Measurements from ENCODE around the gene CDH23.

Gene CDH23

GRCh38 chr10:71611709-71612422 lies 215.1 kb downstream of the CDH23 start:
- FAIRE-seq, result no peak

GRCh38 chr10:71613261-71613777 lies 216.6 kb downstream of the CDH23 start:
- FAIRE-seq, result no peak

GRCh38 chr10:71613877-71614276 lies 217.2 kb downstream of the CDH23 start:
- FAIRE-seq, result no peak

- no peak for FAIRE-seq
These were observed 218.2 kb downstream of the CDH23 start for GRCh38 chr10:71614946-71615345.

- no peak for FAIRE-seq
These were observed 219.0 kb downstream of the CDH23 start for GRCh38 chr10:71615538-71616329.

GRCh38 chr10:71616817-71617654 lies 220.3 kb downstream of the CDH23 start:
- FAIRE-seq, result no peak

GRCh38 chr10:71618176-71618575 lies 221.5 kb downstream of the CDH23 start:
- no peak for FAIRE-seq

GRCh38 chr10:71618598-71618997 lies 221.9 kb downstream of the CDH23 start:
- no peak for FAIRE-seq

- no peak for FAIRE-seq
These were observed 223.9 kb downstream of the CDH23 start for GRCh38 chr10:71620642-71621041.

- no peak for FAIRE-seq
These were observed 224.8 kb downstream of the CDH23 start for GRCh38 chr10:71621231-71622153.

- no peak for FAIRE-seq
These were observed 225.4 kb downstream of the CDH23 start for GRCh38 chr10:71622154-71622526.

- no peak for FAIRE-seq
These were observed 225.9 kb downstream of the CDH23 start for GRCh38 chr10:71622616-71623015.

- no peak for FAIRE-seq
These were observed 226.6 kb downstream of the CDH23 start for GRCh38 chr10:71623098-71623985.

GRCh38 chr10:71623986-71624291 lies 227.2 kb downstream of the CDH23 start:
- no peak for FAIRE-seq

- FAIRE-seq, result no peak
These were observed 228.9 kb downstream of the CDH23 start for GRCh38 chr10:71625445-71626175.

- no peak for FAIRE-seq
These were observed 230.7 kb downstream of the CDH23 start for GRCh38 chr10:71627230-71627939.

- FAIRE-seq, result no peak
These were observed 231.2 kb downstream of the CDH23 start for GRCh38 chr10:71627956-71628355.

- FAIRE-seq, result no peak
These were observed 232.4 kb downstream of the CDH23 start for GRCh38 chr10:71629131-71629530.

GRCh38 chr10:71630168-71630567 lies 233.4 kb downstream of the CDH23 start:
- no peak for FAIRE-seq
